ENCODE results near the gene DSCAML1.

DSCAML1 gene

DNA sequence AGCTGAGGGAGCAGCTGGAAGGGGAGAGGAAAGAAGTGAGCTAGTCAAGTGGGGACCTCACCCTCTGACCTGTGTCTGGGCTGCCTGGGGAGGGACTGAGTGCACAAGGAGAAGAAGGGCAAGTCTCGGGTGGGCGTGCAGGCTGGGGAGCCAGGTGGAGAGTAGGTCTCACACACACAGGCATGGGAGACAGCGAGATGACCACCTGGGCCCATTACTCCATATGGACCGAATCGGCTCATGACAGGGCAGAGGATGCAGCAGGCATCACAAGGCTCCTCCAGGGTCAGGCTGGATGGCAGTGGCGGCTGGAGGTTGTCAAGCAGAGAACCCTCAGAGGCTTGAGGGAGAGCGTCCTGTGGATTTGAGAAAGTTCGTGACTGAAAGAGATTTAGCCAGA lies 405.8 kb downstream of the DSCAML1 start:
- DNase-seq = no peak

DNA sequence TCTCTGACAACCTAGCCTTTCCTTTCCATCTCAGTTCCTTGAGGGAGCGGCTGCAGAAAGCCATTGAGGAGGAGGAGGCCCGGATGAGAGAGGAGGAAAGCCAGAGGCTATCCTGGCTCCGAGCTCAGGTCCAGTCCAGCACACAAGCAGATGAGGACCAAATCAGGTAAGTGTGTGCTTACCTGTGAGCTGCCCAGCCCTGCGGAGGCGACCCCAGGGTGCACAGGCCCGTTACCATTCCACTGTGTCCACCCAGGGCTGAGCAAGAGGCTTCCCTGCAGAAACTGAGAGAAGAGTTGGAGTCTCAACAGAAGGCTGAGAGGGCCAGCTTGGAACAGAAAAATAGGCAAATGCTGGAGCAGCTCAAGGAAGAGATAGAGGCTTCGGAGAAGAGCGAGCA lies 406.3 kb downstream of the DSCAML1 start:
- no peak for DNase-seq

DNA sequence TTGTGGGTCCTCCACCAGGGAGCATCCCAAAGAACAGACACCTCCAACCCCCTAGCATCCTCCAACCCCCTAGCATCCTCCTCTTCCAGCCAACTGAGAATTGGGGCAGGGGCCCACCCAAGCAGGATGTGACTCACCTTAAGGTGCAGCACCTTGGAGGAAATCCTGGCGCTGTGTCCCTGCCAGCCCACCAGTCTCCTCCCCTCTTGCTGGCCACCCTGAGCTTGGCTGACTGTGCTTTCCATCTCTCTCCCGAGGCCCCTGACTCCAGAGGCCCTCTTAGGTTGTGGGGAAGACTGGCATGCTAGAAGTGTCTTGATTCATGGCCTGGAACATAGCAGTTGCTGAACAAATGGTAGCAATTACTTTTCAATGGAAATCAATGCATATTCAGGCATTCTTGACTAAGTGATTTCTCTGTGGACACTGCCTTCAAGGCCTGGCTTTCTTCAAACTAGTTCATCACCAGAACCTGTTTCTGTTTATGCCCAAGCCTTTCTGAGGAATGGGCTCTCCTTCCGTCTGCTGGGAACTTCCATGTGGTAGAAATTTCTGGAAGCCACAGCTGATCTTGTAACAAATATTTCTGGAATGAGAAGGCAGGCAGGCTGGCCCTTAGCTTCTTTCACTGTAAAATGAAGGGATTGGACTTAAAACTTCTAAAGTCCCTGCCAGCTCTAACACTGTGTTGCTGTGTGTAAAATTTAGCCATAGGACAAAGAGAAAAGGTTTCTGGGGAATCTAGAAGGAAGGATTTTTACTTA lies 408.8 kb downstream of the DSCAML1 start:
- DNase-seq = no peak

DNA sequence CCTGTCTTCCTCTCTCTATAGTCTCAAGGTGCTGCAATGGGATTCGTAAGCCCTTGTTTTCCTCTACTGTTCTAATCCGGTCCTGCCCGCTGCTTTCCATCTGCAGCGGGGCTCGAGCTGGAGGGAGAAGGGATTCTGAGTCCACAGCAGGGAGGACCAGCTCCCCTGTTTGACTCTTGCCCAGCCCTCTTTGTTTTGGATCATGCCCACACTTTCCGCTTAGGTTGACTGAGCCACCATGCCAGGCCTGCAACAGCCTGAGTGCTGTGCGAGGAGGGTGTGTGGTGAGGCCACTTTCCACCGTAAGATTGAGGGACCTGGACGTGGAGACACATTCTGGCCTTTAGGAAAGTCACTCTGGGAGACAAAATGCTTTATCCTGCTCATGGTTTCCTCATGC lies 411.1 kb downstream of the DSCAML1 start:
- DNase-seq = no peak

DNA sequence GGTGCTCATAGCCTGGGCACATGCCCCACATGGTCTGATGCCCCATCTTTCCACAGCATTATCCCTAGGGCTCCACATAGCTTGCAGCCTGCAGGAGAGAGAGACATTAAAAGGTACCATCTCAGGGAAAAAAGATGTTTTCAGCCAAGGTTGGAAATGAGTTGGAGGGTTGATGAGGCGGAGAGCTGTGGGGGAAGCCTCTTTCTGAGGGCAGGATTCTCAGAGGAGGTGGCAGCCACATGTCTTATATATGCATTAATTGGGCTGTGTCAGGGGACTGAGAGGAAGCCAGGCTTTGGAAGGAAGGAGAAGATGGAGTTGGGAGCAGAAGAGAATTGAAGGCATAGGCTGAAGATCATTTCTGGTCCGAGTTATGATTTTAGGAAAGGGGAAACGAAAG lies 411.5 kb downstream of the DSCAML1 start:
- no peak for DNase-seq

DNA sequence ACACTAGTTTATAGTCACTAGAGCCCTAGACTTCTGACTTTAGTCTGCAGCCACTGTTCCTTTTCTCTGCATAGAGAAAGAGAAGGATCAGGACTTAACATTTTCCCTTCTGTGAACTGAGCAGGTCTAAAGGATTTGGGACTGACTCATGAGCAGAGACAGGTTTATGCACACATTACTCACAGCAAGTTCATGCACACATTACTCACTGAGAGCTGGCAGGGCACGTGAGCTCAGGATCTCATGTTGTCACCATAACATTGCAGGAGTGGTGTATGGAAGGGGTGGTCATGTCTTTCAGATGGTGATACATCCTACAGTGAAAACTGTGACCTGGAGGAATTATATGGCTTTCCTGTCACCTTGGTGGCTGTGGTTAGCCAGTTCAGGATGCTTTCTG lies 413.0 kb downstream of the DSCAML1 start:
- DNase-seq = no peak

DNA sequence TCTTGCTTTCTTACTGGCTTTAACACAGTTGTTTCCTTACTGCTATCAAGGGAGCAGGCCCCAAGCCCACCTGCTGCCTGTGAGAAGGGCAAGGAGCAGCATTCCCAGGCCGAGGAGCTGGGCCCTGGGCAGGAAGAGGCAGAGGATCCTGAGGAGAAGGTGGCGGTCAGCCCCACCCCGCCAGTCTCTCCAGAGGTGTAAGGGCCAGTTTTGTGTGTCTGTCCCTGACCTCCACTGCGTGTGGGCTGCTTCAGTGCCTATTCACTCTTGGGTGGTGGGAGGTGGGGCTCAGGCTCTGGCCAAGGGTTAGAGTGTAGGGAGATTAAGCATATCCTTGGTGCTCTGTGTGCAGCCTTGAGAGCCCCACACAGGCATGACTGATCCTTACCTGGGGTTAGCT lies 414.3 kb downstream of the DSCAML1 start:
- no peak for DNase-seq

DNA sequence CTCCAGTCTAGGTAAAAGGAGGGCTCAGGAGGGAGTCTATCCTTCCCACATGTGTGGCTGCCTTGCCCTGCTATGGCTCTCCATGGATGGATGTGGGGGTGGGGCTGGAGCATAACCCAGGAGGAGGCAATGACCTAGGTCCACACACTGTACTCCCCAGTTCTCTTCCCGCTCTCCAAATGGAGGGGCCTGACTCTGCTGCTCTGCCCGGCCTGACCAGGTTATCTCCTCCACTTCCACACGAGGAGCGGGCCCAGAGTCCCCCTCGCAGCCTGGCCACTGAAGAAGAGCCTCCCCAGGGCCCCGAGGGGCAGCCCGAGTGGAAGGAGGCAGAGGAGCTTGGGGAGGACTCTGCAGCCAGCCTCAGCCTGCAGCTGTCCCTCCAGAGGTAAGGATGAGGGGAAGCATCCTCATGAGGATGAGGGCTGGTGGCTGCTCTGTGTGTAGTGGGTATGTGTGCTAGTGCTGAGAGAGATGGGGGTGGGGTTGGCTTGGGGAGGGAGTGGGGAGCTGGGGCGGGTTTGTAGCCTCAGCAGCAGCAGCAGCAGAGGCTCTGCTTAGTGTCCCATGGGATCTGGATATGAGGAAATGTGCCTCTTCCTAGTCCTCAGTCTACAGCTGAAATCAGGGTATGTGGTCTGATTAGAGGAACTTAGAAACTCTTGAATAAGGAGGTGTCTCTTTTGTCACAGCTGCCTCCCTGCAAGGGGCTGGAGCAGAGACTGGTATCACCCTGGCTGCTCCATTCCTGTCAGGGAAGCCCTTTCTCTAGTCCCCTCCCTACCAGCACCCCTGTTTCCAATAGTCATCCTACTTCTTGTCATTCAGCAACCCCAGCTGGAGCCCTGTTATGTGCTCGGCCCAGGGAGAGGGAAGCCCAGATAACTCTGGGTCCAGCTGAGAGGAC lies 415.3 kb downstream of the DSCAML1 start:
- no peak for DNase-seq

DNA sequence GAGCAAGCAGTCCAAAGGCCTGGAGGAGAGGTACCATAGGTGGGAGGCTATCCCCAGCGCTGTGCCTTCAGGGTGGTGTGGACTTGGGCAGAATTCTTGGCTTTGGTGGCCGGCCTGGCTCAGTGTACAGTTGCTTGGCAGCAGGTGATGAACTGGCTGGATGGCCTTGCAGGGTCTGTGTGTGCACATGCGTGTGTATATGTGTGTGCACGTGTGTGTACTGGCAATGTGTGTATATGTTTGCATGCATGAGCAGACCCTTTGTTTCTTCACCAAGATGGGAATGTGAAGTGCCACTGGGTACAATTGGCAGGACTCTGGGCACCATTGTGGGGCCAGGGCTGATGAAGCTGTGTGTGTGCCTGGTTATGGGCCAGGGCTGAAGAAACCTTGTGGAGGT lies 416.3 kb downstream of the DSCAML1 start:
- no peak for DNase-seq

DNA sequence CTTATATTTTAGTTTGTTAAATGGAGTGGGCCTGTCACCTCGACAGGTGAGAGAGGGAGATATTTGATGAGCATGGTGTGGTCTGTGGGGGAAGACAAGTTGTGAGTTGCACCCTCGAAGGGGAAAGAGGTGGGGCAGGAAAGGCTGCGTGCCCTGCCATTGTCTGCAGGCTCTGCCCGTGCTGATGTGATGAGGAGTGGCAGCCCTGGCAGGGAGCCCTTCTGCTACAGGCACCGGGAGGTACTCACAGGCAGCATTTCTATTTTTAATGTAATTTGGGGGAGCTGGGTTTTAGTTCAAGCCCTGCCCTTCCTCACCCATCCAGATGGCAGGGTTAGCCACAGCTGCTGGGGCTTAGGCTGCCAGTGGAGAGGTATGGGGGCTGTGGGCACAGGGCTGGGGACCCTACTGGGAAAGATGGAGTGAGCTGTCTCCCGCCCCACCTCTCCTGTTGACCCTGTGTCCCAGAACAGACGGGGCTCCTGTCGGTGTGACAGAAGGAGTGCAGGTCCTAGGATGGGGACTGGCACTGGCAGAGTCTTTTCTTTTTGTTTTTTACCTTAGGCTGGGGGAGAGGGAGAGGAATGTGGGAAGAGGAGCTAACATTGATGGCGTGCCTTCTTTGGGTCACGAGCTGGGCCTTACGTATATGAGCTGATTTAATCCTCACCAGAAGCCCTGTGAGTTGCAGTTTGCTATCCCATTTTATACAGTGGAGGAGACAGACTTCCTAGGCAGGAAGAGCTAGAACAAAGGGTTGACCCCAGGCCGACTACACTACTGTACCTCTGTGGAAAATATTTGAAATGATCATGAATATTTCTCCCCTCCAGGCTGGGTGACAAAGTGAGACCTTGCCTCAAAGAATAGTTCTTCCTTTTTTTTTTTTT lies 417.8 kb downstream of the DSCAML1 start:
- no peak for DNase-seq

All from activated CD4-positive, CD25-positive, alpha-beta regulatory T cell (primary cell).